ENCODE data around the gene PCDHGB2. TPM values are rescaled to one million over a fixed set of nuclear protein-coding genes. Genes with fewer than 3 reads are reported as not detected.
"Not testable (repeated sequence)": the region's sequence is repeated elsewhere in the genome, so short reads cannot be mapped to it uniquely, and the experiment has no call there.

Gene PCDHGB2
- total and polyA plus RNA-seq, 12 donors: 0.10 to 6.3 (median 2.8) TPM

GRCh38 chr5:141389153-141390042 is 29.6 kb downstream of the PCDHGB2 start:
- Histone ChIP-seq H3K4me1 (replicated peaks in 1 of 2) (no peaks in the 10 kb centered on the region), H3K27me3 (no peaks in the 10 kb centered on the region), H3K27ac (no peak overlapping the region), H3K4me3 (no peak overlapping the region), H3K36me3 (replicated peaks in 1 of 2) (no peaks in the 10 kb centered on the region), H3K9me3 (replicated peaks in 1 of 3) (peaks cover 0 to 47% (median 14%) of the 10 kb centered on the region in 3 donors)
- WGBS, 4 donors: 30 to 63% (median 35%) methylated on average over 12 to 77 of the region's 77 CpGs
- intact Hi-C loops (cut with DNase I): no loop called here
- TF ChIP-seq CTCF (IDR thresholded peaks at IDR 0.05) (no peak), POLR2A (IDR thresholded peaks at IDR 0.05) (no peak)
- DNase-seq: peak in 1 of 7 donors; percentile 20

GRCh38 chr5:141392429-141393198 is 32.8 kb downstream of the PCDHGB2 start, which contains the start of gene PCDHGA8:
Gene PCDHGA8, plus strand, starts transcription at chr5:141392633. Its CDS starts 181 bp downstream, at chr5:141392814.
- H3K27ac ChIP-seq: no peak within 1 kb of the TSS
- no peaks in the 10 kb centered on the region for H3K27me3 ChIP-seq
- peaks cover 5 to 49% (median 15%) of the 10 kb centered on the region in 3 donors for H3K9me3 ChIP-seq (replicated peaks in 1 of 3)
- no peaks in the 10 kb centered on the region for H3K36me3 ChIP-seq (replicated peaks in 1 of 2)
- no peak for DNase-seq
- intact Hi-C loops (cut with DNase I): no loop called here
- no peak within 1 kb of the TSS for H3K4me3 ChIP-seq
- no peaks in the 10 kb centered on the region for H3K4me1 ChIP-seq (replicated peaks in 1 of 2)
- 21 to 35% (median 25%) methylated on average over 35 to 38 of the region's 38 CpGs for WGBS, 4 donors
- TF ChIP-seq POLR2A (IDR thresholded peaks at IDR 0.05) (no peak), CTCF (IDR thresholded peaks at IDR 0.05) (no peak)

GRCh38 chr5:141393267-141393666 is 33.5 kb downstream of the PCDHGB2 start:
- Histone ChIP-seq H3K4me1 (replicated peaks in 1 of 2) (no peaks in the 10 kb centered on the region), H3K27me3 (no peaks in the 10 kb centered on the region), H3K27ac (no peak overlapping the region), H3K36me3 (replicated peaks in 1 of 2) (no peaks in the 10 kb centered on the region), H3K4me3 (no peak overlapping the region), H3K9me3 (replicated peaks in 1 of 3) (peaks cover 5 to 48% (median 15%) of the 10 kb centered on the region in 3 donors)
- intact Hi-C loops (cut with DNase I): no loop called here
- no peak for TF ChIP-seq POLR2A (IDR thresholded peaks at IDR 0.05)
- 26 to 45% (median 34%) methylated on average over 14 to 21 of the region's 21 CpGs for WGBS, 4 donors
- DNase-seq: no peak

- H3K4me3 ChIP-seq; H3K27ac ChIP-seq; intact Hi-C loops (cut with DNase I); H3K4me1 ChIP-seq (replicated peaks in 1 of 2); DNase-seq; H3K27me3 ChIP-seq; H3K36me3 ChIP-seq (replicated peaks in 1 of 2): not testable (repeated sequence)
- peaks cover 5 to 49% (median 15%) of the 10 kb centered on the region in 3 donors for H3K9me3 ChIP-seq (replicated peaks in 1 of 3)
- 27 to 39% (median 34%) methylated on average over 4 to 43 of the region's 53 CpGs for WGBS, 4 donors
Observed at GRCh38 chr5:141394401-141395187, 34.8 kb downstream of the PCDHGB2 start.

All from adrenal gland (tissue), 12 donors.